BE2C (cell line): ENCODE data around the gene ZNF565.
"Not testable (repeated sequence)": the region's sequence is repeated elsewhere in the genome, so short reads cannot be mapped to it uniquely, and the experiment has no call there.

Source experiments
- DNase-seq: peaks from one replicate; pipeline ENCODE4 v3.0.0-alpha.2; 2020
- H3K27me3 ChIP-seq: fragments of 250-450 bp; sonication (Bioruptor Pico); 2 replicates; pipeline ENCODE4 v1.5.1; 2020; ENCODE audit warnings: mild to moderate bottlenecking
- H3K36me3 ChIP-seq: fragments of 250-450 bp; sonication (Bioruptor Pico); 2 replicates; pipeline ENCODE4 v1.5.1; 2020; ENCODE audit warnings: mild to moderate bottlenecking
- H3K4me1 ChIP-seq: fragments of 250-450 bp; sonication (Bioruptor Pico); 2 replicates; pipeline ENCODE4 v1.5.1; 2020
- H3K4me3 ChIP-seq: 2 replicates; pipeline ENCODE4 v1.5.1; 2011; ENCODE audit warnings: low read depth, low read length
- H3K9me3 ChIP-seq: fragments of 250-450 bp; sonication (Bioruptor Pico); 2 replicates; pipeline ENCODE4 v1.5.1; 2020
- CTCF ChIP-seq: IDR thresholded peaks from 2 replicates; pipeline ENCODE4 v1.5.1; 2012; ENCODE audit warnings: mild to moderate bottlenecking, low read depth, low read length

Gene ZNF565

DNA sequence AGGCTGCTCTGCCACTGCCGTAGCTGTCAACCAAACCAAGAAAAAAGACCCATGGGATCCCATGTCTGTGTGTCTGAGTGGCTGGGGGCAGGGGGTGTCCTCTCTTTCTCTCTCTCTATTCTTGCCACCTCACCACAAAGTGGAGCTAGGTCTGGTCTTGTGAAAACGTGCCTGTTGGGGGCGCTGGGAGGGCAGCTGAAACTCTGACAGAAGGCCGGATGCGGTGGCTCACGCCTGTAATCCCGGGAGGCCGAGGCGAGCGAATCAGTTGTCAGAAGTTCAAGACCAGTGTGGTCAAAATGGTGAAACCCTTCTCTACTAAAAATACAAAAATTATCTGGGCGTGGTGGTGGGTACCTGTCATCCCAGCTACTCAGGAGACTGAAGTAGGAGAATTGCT, 29.6 kb upstream of the ZNF565 start:
- TF ChIP-seq CTCF: no peak
- Histone ChIP-seq H3K4me1 (no peaks in the 10 kb centered on the region), H3K9me3 (no peaks in the 10 kb centered on the region), H3K4me3 (no peak overlapping the region), H3K27me3 (peaks cover 17% of the 10 kb centered on the region), H3K36me3 (no peaks in the 10 kb centered on the region; the same call in 1 of the 2 replicates)
- no peak for DNase-seq

GRCh38 chr19:36236946-36237310, 22.5 kb upstream of the ZNF565 start:
- no peak for DNase-seq
- H3K27me3 ChIP-seq: no peaks in the 10 kb centered on the region
- H3K4me1 ChIP-seq: no peaks in the 10 kb centered on the region
- H3K9me3 ChIP-seq: peaks cover 12% of the 10 kb centered on the region
- TF ChIP-seq CTCF: no peak
- H3K36me3 ChIP-seq: peaks cover 70% of the 10 kb centered on the region
- H3K4me3 ChIP-seq: no peak overlapping the region

DNA sequence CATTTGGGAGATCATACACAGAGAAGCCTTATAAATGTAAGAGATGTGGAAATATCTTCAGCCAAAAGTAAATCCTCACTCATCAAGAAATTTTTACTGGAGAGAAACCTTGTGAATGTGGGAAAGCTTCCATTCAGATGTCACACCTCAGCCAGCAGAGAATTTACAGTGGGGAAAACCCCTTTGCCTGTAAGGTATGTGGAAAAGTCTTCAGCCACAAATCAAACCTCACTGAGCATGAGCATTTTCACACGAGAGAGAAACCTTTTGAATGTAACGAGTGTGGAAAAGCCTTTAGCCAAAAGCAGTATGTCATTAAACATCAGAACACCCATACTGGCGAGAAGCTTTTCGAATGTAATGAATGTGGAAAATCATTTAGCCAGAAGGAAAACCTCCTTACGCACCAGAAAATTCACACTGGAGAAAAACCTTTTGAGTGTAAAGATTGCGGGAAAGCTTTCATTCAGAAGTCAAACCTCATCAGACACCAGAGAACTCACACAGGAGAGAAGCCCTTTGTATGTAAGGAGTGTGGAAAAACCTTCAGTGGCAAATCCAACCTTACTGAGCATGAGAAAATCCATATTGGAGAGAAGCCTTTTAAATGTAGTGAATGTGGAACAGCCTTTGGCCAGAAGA, 22.0 kb upstream of the ZNF565 start:
- no peak for TF ChIP-seq CTCF
- DNase-seq: no peak
- peaks cover 12% of the 10 kb centered on the region for H3K9me3 ChIP-seq
- H3K4me3 ChIP-seq: no peak overlapping the region
- H3K4me1 ChIP-seq: no peaks in the 10 kb centered on the region
- peaks cover 75% of the 10 kb centered on the region for H3K36me3 ChIP-seq
- H3K27me3 ChIP-seq: no peaks in the 10 kb centered on the region

DNA sequence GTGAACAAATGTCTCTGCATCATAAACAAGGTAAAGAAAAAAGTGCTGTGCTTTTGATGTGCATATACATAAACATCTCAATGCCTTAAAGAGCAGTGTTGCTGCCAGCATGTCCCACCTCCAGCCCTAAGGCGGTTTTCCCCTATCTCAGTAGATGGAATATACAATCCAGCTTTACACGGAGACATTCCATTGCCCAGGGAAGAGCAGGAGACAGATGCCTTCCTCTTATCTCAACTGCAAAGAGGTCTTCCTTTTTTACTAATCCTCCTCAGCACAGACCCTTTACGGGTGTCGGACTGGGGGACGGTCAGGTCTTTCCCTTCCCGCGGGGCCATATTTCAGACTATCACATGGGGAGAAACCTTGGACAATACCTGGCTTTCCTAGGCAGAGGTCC, 19.2 kb upstream of the ZNF565 start:
- not testable (repeated sequence) for H3K27me3 ChIP-seq, DNase-seq, H3K4me3 ChIP-seq, H3K4me1 ChIP-seq
- Histone ChIP-seq H3K36me3 (peaks cover 99% of the 10 kb centered on the region), H3K9me3 (peaks cover 12% of the 10 kb centered on the region)

DNA sequence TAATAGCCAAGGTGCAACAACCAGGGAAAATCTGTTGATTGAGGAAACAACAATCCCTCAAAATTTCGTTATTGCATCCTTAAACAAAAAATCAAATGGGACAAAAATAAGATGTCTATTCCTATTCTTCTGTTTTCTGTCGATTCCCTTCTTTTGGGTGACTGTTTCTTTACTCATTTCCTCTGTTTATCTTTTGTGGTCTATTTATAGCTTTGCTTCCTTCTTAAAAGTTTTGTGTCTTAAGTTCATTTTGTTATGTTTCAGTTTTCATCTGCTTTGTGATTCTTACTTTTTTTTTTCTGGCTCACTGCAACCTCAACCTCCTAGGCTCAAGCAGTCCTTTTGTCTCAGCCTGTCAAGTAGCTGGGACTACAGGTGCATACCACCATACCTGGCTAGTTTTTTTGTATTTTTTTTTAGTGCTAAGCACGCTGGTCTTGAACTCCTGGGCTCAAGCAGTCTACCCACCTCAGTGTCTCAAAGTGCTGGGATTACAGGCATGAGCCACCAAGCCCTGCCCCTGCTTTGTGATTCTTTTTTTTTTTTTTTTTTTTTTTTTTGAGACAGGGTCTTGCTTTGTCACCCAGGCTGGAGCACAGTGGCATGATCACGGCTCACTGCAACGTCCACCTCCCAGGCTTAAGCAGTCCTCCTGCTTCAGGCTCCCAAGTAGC, 10.9 kb upstream of the ZNF565 start:
- peaks cover 82% of the 10 kb centered on the region for H3K36me3 ChIP-seq
- no peaks in the 10 kb centered on the region for H3K27me3 ChIP-seq
- H3K9me3 ChIP-seq: no peaks in the 10 kb centered on the region
- H3K4me3 ChIP-seq: no peak overlapping the region
- no peaks in the 10 kb centered on the region for H3K4me1 ChIP-seq
- no peak for DNase-seq
- no peak for TF ChIP-seq CTCF

DNA sequence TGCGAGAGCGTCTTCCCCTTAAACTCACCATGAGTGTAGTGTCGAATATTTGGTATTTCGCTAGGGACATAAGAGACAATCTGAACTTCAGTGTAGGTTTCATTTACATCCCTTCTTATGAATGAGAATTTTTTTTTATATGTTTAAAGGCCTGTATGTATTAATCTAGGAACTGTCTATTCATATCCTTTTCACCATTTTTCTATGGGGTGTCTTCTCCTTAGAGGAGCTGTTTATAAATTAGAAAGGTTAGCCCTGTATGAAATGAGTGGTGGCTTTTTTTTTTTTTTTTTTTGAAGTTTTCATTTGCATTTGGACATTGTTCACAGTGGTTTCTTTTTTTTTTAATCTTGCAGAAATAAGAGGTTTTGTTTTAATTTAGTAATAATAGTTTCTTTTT, 8.0 kb upstream of the ZNF565 start:
- TF ChIP-seq CTCF: no peak
- peaks cover 81% of the 10 kb centered on the region for H3K36me3 ChIP-seq
- H3K4me3 ChIP-seq: no peak overlapping the region
- H3K9me3 ChIP-seq: no peaks in the 10 kb centered on the region
- H3K4me1 ChIP-seq: no peaks in the 10 kb centered on the region
- DNase-seq: no peak
- no peaks in the 10 kb centered on the region for H3K27me3 ChIP-seq
